NCI-H1417 treated with DMSO at 0.1 percent for 48 hours (cell line): ENCODE data around the gene RANBP6.

ENCODE experiments used
- DNase-seq: peaks from one replicate; lab custom pipeline; 2025; lab: John Stamatoyannopoulos, UW

The RANBP6 gene

GRCh38 chr9:6007058-6007769, 8.2 kb downstream of the RANBP6 start:
- DNase-seq: no peak

- no peak for DNase-seq
Measured at GRCh38 chr9:6006749-6007057, 8.7 kb downstream of the RANBP6 start.

GRCh38 chr9:6000955-6001354, 14.5 kb downstream of the RANBP6 start:
- DNase-seq: no peak

- DNase-seq: no peak
Measured at GRCh38 chr9:5999443-6000101, 15.9 kb downstream of the RANBP6 start.

GRCh38 chr9:5994493-5994892, 20.9 kb downstream of the RANBP6 start:
- DNase-seq: no peak

GRCh38 chr9:5988265-5988664, 27.2 kb downstream of the RANBP6 start:
- no peak for DNase-seq

- no peak for DNase-seq
Measured at GRCh38 chr9:5983042-5983441, 32.4 kb downstream of the RANBP6 start.

GRCh38 chr9:5982317-5982716, 33.1 kb downstream of the RANBP6 start:
- DNase-seq: no peak

GRCh38 chr9:5978523-5978922, 36.9 kb downstream of the RANBP6 start:
- no peak for DNase-seq

- DNase-seq: no peak
Measured at GRCh38 chr9:5976674-5977397, 38.6 kb downstream of the RANBP6 start.

- no peak for DNase-seq
Measured at GRCh38 chr9:5971740-5972139, 43.7 kb downstream of the RANBP6 start.
